Ovary (tissue), 3 donors: ENCODE measurements around the gene MPPED1.

Source experiments
- CTCF ChIP-seq, 3 donors: fragments of 450-650 bp in 2 of 3; fragments of 200-600 bp in 1 of 3; IDR thresholded peaks; one replicate each; pipeline versions ENCODE4 v1.5.1 to v1.8.0; 2016 to 2022; ENCODE audit warnings: antibody characterized with exemption in 3 of 3, mild to moderate bottlenecking in 1 of 3
- POLR2A ChIP-seq: fragments of 450-650 bp; IDR thresholded peaks from one replicate; pipeline ENCODE4 v1.6.1; 2017; ENCODE audit warnings: antibody characterized with exemption, mild to moderate bottlenecking, moderate library complexity
- donor health status: DM: no; HTN: no; CAD: no.

- TF ChIP-seq CTCF (IDR thresholded peaks at IDR 0.05) (no peak), POLR2A (no peak)
These were observed 25.1 kb downstream of the MPPED1 start for GRCh38 chr22:43436868-43437267.
